H1 (cell line): ENCODE data around the gene SPINT1. TPM values are rescaled to one million over a fixed set of nuclear protein-coding genes. Genes with fewer than 3 reads are reported as not detected.

ENCODE experiments used
- CTCF ChIA-PET: fragments of 300-600 bp; sonication (Branson Sonifier 250); formaldehyde crosslinking; loops from one replicate; lab custom pipeline; 2021; ENCODE audit not compliant: partially characterized antibody; lab: Charles Lee
- POLR2A ChIA-PET: fragments of 300-600 bp; sonication (Branson Sonifier 250); formaldehyde crosslinking; loops from one replicate; lab custom pipeline; 2021; ENCODE audit warnings: inconsistent platforms; ENCODE audit not compliant: partially characterized antibody; lab: Charles Lee
- DNase-seq, 2 experiments: peaks; one replicate each; pipeline versions ENCODE4 v3.0.0 to v3.0.0-alpha.2; 2010 to 2022; ENCODE audit warnings: low spot score in 2 of 2, low read depth in 1 of 2, mixed read lengths in 1 of 2
- FAIRE-seq: peaks from 2 replicates; lab custom pipeline; 2011; peaks lifted over from hg19 to GRCh38; lab: Jason Lieb, UNC
- H2AFZ ChIP-seq: 2 replicates; pipeline ENCODE4 v1.8.1; 2012; ENCODE audit warnings: low read length, inconsistent platforms
- H2AK5ac ChIP-seq: 2 replicates; pipeline ENCODE4 v1.6.1; 2013; ENCODE audit warnings: low read depth, low read length
- H2BK120ac ChIP-seq: replicated peaks from 2 replicates; pipeline ENCODE3; 2013; ENCODE audit warnings: low read depth, low read length, inconsistent platforms
- H2BK12ac ChIP-seq: 2 replicates; pipeline ENCODE4 v1.6.1; 2013; ENCODE audit warnings: low read depth, low read length
- H2BK15ac ChIP-seq: 2 replicates; pipeline ENCODE4 v1.6.1; 2013; ENCODE audit warnings: low read length
- H2BK20ac ChIP-seq: 2 replicates; pipeline ENCODE4 v1.6.1; 2013; ENCODE audit warnings: low read length
- H2BK5ac ChIP-seq: 2 replicates; pipeline ENCODE4 v1.6.1; 2013; ENCODE audit warnings: low read depth, low read length
- H3K14ac ChIP-seq: 2 replicates; pipeline ENCODE4 v1.6.1; 2013; ENCODE audit warnings: inconsistent platforms; ENCODE audit not compliant: insufficient read length
- H3K18ac ChIP-seq: 2 replicates; pipeline ENCODE4 v1.6.1; 2013; ENCODE audit warnings: low read length; ENCODE audit errors: extremely low read depth
- H3K23ac ChIP-seq: 2 replicates; pipeline ENCODE4 v1.6.1; 2013; ENCODE audit warnings: inconsistent platforms; ENCODE audit not compliant: insufficient read length
- H3K23me2 ChIP-seq: 2 replicates; pipeline ENCODE4 v1.6.1; 2013; ENCODE audit warnings: low read depth, low read length
- H3K27ac ChIP-seq: 2 replicates; pipeline ENCODE4 v1.6.1; 2011; ENCODE audit warnings: low read depth, low read length, inconsistent platforms
- H3K27me3 ChIP-seq, 4 experiments: replicated peaks in 1 of 4; 1 replicate in 1 of 4; 2 replicates in 3 of 4; pipeline versions ENCODE4 v1.6.1 to v1.8.1; 2011 to 2013; ENCODE audit warnings: low read length in 3 of 4, mild to moderate bottlenecking in 3 of 4, inconsistent platforms in 2 of 4, mixed read lengths in 2 of 4, moderate library complexity in 1 of 4; ENCODE audit not compliant: control insufficient read depth in 3 of 4, insufficient read depth in 3 of 4; ENCODE audit errors: extremely low read depth in 1 of 4
- H3K36me3 ChIP-seq, 4 experiments: 2 replicates each; pipeline versions ENCODE4 v1.6.1 to v1.8.1; 2011 to 2013; ENCODE audit warnings: mild to moderate bottlenecking in 4 of 4, low read length in 3 of 4, moderate library complexity in 2 of 4, control low read depth in 1 of 4, inconsistent platforms in 1 of 4; ENCODE audit not compliant: insufficient read depth in 4 of 4, control insufficient read depth in 2 of 4
- H3K4ac ChIP-seq: replicated peaks from 2 replicates; pipeline ENCODE3; 2013; ENCODE audit warnings: low read length, low read depth, mixed read lengths, inconsistent platforms; ENCODE audit not compliant: insufficient read length
- H3K4me1 ChIP-seq, 4 experiments: replicated peaks in 1 of 4; 1 replicate in 1 of 4; 2 replicates in 3 of 4; pipeline versions ENCODE4 v1.6.1 to v1.8.1; 2011 to 2013; ENCODE audit warnings: low read length in 3 of 4, inconsistent platforms in 2 of 4, mixed read lengths in 1 of 4; ENCODE audit not compliant: insufficient read depth in 4 of 4, control insufficient read depth in 3 of 4
- H3K4me2 ChIP-seq, 2 experiments: 2 replicates each; pipeline versions ENCODE4 v1.6.1 to v1.8.1; 2011 to 2013; ENCODE audit warnings: low read depth in 2 of 2, low read length in 2 of 2, control low read depth in 1 of 2, inconsistent platforms in 1 of 2, mild to moderate bottlenecking in 1 of 2; ENCODE audit not compliant: insufficient read depth in 1 of 2
- H3K4me3 ChIP-seq, 4 experiments: fragments of 200-600, 300-600 bp in 1 of 4; sonication (generic), shearing (Covaris generic), sonication (Bioruptor Twin) in 1 of 4; 2 replicates each; pipeline versions ENCODE4 v1.5.1 to v1.8.1; 2011 to 2016; ENCODE audit warnings: low read length in 4 of 4, low read depth in 3 of 4, control low read depth in 2 of 4, inconsistent platforms in 2 of 4, mild to moderate bottlenecking in 2 of 4, mixed read lengths in 1 of 4, moderate library complexity in 1 of 4; ENCODE audit not compliant: insufficient read depth in 2 of 4; ENCODE audit errors: extremely low read depth in 1 of 4
- H3K56ac ChIP-seq: replicated peaks from 2 replicates; pipeline ENCODE3; 2013; ENCODE audit warnings: low read depth, mild to moderate bottlenecking, mixed read lengths, low read length, inconsistent platforms; ENCODE audit not compliant: insufficient read length
- H3K79me1 ChIP-seq: 2 replicates; pipeline ENCODE4 v1.6.1; 2013; ENCODE audit warnings: low read depth, low read length, control low read depth
- H3K79me2 ChIP-seq, 2 experiments: 2 replicates each; pipeline versions ENCODE4 v1.6.1 to v1.8.1; 2012 to 2013; ENCODE audit warnings: low read length in 2 of 2, mild to moderate bottlenecking in 2 of 2, inconsistent platforms in 1 of 2; ENCODE audit not compliant: insufficient read depth in 2 of 2, control insufficient read depth in 1 of 2
- H3K9ac ChIP-seq, 4 experiments: replicated peaks in 1 of 4; 1 replicate in 1 of 4; 2 replicates in 3 of 4; pipeline versions ENCODE4 v1.6.1 to v1.8.1; 2011 to 2013; ENCODE audit warnings: low read depth in 3 of 4, low read length in 3 of 4, control low read depth in 2 of 4, mild to moderate bottlenecking in 2 of 4, moderate library complexity in 2 of 4, inconsistent platforms in 1 of 4; ENCODE audit errors: extremely low read depth in 1 of 4
- H3K9me3 ChIP-seq, 2 experiments: 2 replicates each; pipeline versions ENCODE4 v1.6.1 to v1.8.1; 2012 to 2013; ENCODE audit warnings: mild to moderate bottlenecking in 2 of 2, moderate library complexity in 2 of 2, control low read depth in 1 of 2, inconsistent platforms in 1 of 2, low read depth in 1 of 2, low read length in 1 of 2, mixed read lengths in 1 of 2; ENCODE audit not compliant: insufficient read depth in 2 of 2
- H4K20me1 ChIP-seq, 2 experiments: replicated peaks in 1 of 2; 2 replicates each; pipeline versions ENCODE3 to v1.8.1; 2011 to 2013; ENCODE audit warnings: inconsistent platforms in 2 of 2, low read length in 2 of 2, mild to moderate bottlenecking in 1 of 2; ENCODE audit not compliant: insufficient read depth in 2 of 2, control insufficient read depth in 1 of 2
- H4K5ac ChIP-seq: 2 replicates; pipeline ENCODE4 v1.6.1; 2013; ENCODE audit warnings: low read length, low read depth, mixed read lengths, inconsistent platforms; ENCODE audit not compliant: insufficient read length
- H4K8ac ChIP-seq: 2 replicates; pipeline ENCODE4 v1.8.0; 2013; ENCODE audit warnings: mild to moderate bottlenecking, moderate library complexity, low read length, inconsistent platforms; ENCODE audit not compliant: insufficient read depth; ENCODE audit errors: extremely low read depth
- H4K91ac ChIP-seq: replicated peaks from 2 replicates; pipeline ENCODE3; 2013; ENCODE audit warnings: low read length, mixed read lengths, inconsistent platforms; ENCODE audit not compliant: insufficient read length
- JUND ChIP-seq: IDR thresholded peaks from 2 replicates; pipeline ENCODE4 v1.6.1; 2011; ENCODE audit warnings: mild to moderate bottlenecking, improper control_type of control experiment, low read length
- RXRA ChIP-seq: IDR thresholded peaks from 2 replicates; pipeline ENCODE4 v1.6.1; 2011; ENCODE audit warnings: low read depth, mild to moderate bottlenecking, low read length, moderate library complexity; ENCODE audit not compliant: insufficient read depth
- SIN3A ChIP-seq, 2 experiments: IDR thresholded peaks in 1 of 2; conservative IDR thresholded peaks in 1 of 2; 2 replicates each; pipeline ENCODE4 v1.6.1; 2011 to 2012; ENCODE audit warnings: low read length in 2 of 2, improper control_type of control experiment in 1 of 2, low read depth in 1 of 2, mild to moderate bottlenecking in 1 of 2
- SP1 ChIP-seq: IDR thresholded peaks from 2 replicates; pipeline ENCODE4 v1.6.1; 2011; ENCODE audit warnings: low read depth, low read length
- TEAD4 ChIP-seq: IDR thresholded peaks from 2 replicates; pipeline ENCODE4 v1.6.1; 2012; ENCODE audit warnings: low read depth, low read length, inconsistent platforms, mixed read lengths
- WGBS, 2 experiments: shearing (Covaris generic) in 1 of 2; methylation state at CpG; one replicate each; pipeline versions ENCODE4 v1.1.6 to v1.1.7; 2013 to 2015; ENCODE audit warnings: low lambda C conversion rate in 2 of 2, mixed read lengths in 2 of 2, inconsistent platforms in 1 of 2, low coverage in 1 of 2, missing lambda C conversion rate in 1 of 2; ENCODE audit not compliant: insufficient replicate concordance in 2 of 2, insufficient coverage in 1 of 2, insufficient read length in 1 of 2; ENCODE audit errors: extremely low coverage in 1 of 2, missing lambda C conversion rate in 1 of 2; 5-methylcytosine and 5-hydroxymethylcytosine counted together
- polyA plus RNA-seq, 7 experiments: library from polyadenylated mRNA; depleted of rRNA in 3 of 7; stranded (reverse) in 5 of 7; unstranded in 2 of 7; fragments of >200 nt in 5 of 7; fragments of 200-250 nt in 2 of 7; gene quantifications; 1 replicate in 5 of 7; 2 replicates in 1 of 7; 4 replicates in 1 of 7; pipeline versions ENCODE4 v1.2.1 to v1.2.3, GENCODE V29; 2011 to 2013; ENCODE audit warnings: missing spikeins in 2 of 7, mixed read lengths in 2 of 7
- total RNA-seq: library from RNA; stranded (reverse); fragmentation: NEBNext Ultra II Directional; extraction: Animal tissue kit (Norgen Biotek cat#: 25700); gene quantifications from 2 replicates; pipeline ENCODE4 v1.2.1, GENCODE V29; 2021

SPINT1 gene
- total and polyA plus RNA-seq, 2 of the 8 experiments (the other 6 are each of a cell fraction or from before 2014, with no cell fraction given) = 117 to 155 TPM

DNA sequence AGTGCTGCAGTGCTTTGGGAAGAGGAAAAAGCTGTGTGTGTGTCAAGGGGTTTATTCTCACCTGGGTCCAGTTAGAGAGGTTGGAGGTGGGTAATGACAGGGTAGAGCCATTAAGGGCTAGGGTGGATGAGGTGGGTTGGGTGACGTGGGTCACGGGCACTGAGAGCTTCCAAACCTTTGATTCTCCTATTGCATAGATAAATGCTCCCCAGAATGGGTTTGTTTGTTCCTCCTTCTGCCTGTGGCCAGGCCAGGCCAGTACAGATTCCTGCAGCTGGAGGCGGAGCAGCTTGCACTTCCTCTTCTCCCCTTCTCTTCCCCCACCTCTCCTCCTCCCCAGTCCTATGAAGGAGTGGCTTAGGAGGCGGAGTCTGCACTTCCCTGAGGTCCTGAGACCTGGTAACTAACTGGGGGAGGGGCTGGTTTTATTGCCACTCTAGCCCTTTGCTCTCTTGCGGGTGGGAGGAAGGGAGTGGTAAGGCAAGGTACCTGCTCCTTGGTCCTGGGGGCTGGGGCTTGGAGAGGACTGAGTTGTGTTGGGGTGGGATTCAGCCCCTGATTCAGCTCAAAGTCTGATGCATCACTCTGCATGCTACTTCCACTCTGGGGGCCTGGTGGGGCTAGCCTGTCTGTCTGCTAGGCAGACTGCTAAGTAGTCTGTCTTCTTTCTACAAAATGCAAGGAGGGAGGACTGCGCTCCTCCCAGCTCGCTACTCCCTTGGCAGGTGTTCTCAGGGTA lies 3.5 kb downstream of the SPINT1 start:
- Histone ChIP-seq H3K23me2 (peaks cover 13% of the 10 kb centered on the region), H2BK120ac (no peak overlapping the region), H2BK15ac (0 out of 2 replicates have a peak overlapping the region, but pooled peaks have one; percentile 31), H3K79me2 (peaks cover 0 to 53% of the 10 kb centered on the region in 2 experiments; a peak in 3 of 4 replicates), H4K91ac (no peak overlapping the region), H3K27ac (no peak overlapping the region), H3K18ac (no peak overlapping the region; the same call in 1 of the 2 replicates), H3K27me3 (peaks cover 0 to 2% (median 0%) of the 10 kb centered on the region in 4 experiments; a peak in 1 of 7 replicates), H3K4me2 (peak overlapping the region; percentile 36 to 85), H2AK5ac (no peak overlapping the region), H3K56ac (no peak overlapping the region), H3K9me3 (no peaks in the 10 kb centered on the region), H3K23ac (no peak overlapping the region), H4K5ac (no peak overlapping the region), H2BK5ac (0 out of 2 replicates have a peak overlapping the region, but pooled peaks have one; percentile 39), H3K4me3 (peak overlapping the region in 1 of 4 experiments; percentile 84; a peak in 2 of 8 replicates), H3K14ac (no peak overlapping the region), H4K8ac (no peak overlapping the region), H3K4ac (no peak overlapping the region), H2BK12ac (no peak overlapping the region), H3K4me1 (peaks cover 0 to 26% (median 15%) of the 10 kb centered on the region in 4 experiments; a peak in 6 of 7 replicates), H3K36me3 (peaks cover 3 to 25% (median 6%) of the 10 kb centered on the region in 4 experiments; a peak in 6 of 8 replicates), H4K20me1 (peaks cover 7 to 23% of the 10 kb centered on the region in 2 experiments), H3K9ac (no peak overlapping the region; a peak in 1 of 7 replicates), H3K79me1 (peaks cover 24% of the 10 kb centered on the region), H2BK20ac (no peak overlapping the region), H2AFZ (no peak overlapping the region)
- ChIA-PET POLR2A (interaction anchor here (0.8 to 2.8 kb wide), 13 partner anchors 10 to 107 kb away, joined by 3 to 17 read pairs (median 3); partner anchors contain the start of gene GCHFR), CTCF (interaction anchor here (0.6 to 14.5 kb wide), 14 partner anchors 9 to 168 kb away, joined by 3 to 157 read pairs (median 4); partner anchors contain the start of gene VPS18)
- no peak for FAIRE-seq
- TF ChIP-seq TEAD4 (0 out of 2 replicates have a peak, but pooled peaks have one; percentile 17), SP1 (0 out of 2 replicates have a peak, but pooled peaks have one; percentile 17), JUND (no peak), SIN3A (conservative IDR thresholded peaks at IDR 0.05 in 1 of 2, IDR thresholded peaks at IDR 0.05 in 1 of 2; ENCODE audit: low read depth in 1 of 2, low read length in 2 of 2) (0 out of 4 replicates have a peak, but pooled peaks of 1 of the 2 experiments have one; percentile 37), RXRA (no peak)
- WGBS, 2 experiments = 81% methylated on average over 7 of the region's 7 CpGs; no CpG with 5 or more reads in 1 of the 2 experiments
- no peak for DNase-seq
